Erythroblast (primary cell): ENCODE data around the gene CCNY.

Experiments
- GATA1 ChIP-seq: IDR thresholded peaks from 2 replicates; pipeline ENCODE4 v1.6.1; 2011; ENCODE audit warnings: low read depth, mild to moderate bottlenecking, control low read depth, low read length, moderate library complexity
- POLR2A ChIP-seq: IDR thresholded peaks from 2 replicates; pipeline ENCODE4 v1.6.1; 2011; ENCODE audit warnings: mild to moderate bottlenecking, low read length

DNA sequence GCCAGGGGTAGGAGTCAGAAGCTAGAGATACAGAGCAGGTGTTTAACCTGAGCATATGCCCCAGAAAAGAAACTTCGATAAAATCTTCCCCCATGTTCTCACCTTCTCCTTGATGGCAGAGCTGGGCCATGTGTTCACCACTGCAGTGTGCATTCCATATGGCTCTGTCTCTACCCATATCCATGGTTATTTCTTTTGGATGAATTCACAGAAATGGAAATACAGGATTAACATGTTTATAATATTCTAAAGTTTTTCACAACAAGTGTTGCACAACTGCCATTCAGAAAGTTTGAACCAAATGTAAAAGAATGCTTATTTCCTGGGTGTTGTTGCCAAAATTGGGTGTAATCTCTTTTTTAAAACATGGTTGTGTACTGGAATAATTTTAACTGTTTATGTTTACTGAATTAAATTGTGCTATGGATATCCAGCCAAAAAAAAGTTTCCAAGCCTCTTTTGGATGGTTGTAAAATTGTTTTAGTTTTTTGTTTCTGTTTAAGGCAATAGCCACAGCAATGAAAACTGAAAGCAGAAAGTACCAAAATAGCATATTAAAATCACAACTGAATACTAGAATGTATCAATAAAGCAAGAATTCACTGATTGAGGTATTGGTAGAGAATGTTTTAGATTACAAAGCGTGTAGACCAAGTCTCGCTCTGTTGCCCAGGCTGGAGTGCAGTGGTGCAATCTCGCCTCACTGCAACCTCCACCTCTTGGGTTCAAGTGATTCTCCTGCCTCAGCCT, 19.9 kb upstream of the CCNY start:
- TF ChIP-seq POLR2A (no peak), GATA1 (no peak)
